Measurements from ENCODE around the gene ZNF835. TPM values are rescaled to one million over a fixed set of nuclear protein-coding genes. Genes with fewer than 3 reads are reported as not detected.

The ZNF835 gene
- polyA plus RNA-seq, 1 of the 3 experiments (the other 2 are of a cell fraction), result not detected

DNA sequence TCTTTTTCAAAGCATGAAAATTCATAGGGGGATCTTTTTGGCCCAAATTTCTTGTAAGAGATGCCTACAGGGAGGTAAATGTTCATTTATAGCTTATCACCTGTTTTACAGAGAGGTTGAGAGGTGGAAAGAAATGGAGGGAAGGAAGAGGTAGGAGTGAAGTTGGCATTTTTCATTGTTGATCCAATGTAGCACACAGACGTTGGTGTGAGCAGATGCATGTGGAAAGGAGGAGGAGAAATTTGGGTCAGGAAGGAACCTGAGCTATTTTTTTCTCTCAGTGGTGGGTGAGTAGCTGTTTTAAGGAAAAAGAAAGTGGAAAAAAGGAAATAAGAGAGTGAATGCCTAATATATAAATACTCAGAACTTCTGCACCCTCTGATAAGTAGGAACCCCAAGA, 38.5 kb downstream of the ZNF835 start (continued):
- TF ChIP-seq, protein P1, sequence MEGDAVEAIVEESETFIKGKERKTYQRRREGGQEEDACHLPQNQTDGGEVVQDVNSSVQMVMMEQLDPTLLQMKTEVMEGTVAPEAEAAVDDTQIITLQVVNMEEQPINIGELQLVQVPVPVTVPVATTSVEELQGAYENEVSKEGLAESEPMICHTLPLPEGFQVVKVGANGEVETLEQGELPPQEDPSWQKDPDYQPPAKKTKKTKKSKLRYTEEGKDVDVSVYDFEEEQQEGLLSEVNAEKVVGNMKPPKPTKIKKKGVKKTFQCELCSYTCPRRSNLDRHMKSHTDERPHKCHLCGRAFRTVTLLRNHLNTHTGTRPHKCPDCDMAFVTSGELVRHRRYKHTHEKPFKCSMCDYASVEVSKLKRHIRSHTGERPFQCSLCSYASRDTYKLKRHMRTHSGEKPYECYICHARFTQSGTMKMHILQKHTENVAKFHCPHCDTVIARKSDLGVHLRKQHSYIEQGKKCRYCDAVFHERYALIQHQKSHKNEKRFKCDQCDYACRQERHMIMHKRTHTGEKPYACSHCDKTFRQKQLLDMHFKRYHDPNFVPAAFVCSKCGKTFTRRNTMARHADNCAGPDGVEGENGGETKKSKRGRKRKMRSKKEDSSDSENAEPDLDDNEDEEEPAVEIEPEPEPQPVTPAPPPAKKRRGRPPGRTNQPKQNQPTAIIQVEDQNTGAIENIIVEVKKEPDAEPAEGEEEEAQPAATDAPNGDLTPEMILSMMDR (IDR thresholded peaks at IDR 0.05), result no peak
- TF ChIP-seq CHD2 (IDR thresholded peaks at IDR 0.05; ENCODE audit: low read length, partially characterized antibody), result no peak
- no peak for TF ChIP-seq RAD21 (IDR thresholded peaks at IDR 0.05; ENCODE audit: low read length)
- no peak for TF ChIP-seq RFX5 (IDR thresholded peaks at IDR 0.05; ENCODE audit: low read length)
- TF ChIP-seq POLR2AphosphoS5 (IDR thresholded peaks at IDR 0.05; ENCODE audit: low read depth, low read length), result no peak

DNA sequence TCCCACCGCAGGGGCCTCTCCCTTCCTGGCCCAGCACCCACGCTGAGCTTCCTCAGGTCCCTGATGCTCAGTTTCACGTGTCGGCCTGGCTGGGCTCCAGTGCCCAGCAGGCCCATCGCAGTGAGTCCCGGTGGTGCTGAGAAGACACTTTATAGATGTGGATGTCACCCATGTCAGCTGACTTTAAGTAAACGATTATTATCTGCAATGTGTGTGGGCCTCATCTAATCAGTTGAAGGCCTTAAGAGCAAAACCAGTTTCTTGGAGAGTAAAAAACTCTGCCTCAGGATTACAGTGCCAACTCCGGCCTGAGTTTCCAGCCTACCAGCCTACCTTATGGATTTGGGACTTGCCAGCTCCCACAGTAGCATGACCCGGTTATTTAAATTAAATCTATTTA, 45.8 kb downstream of the ZNF835 start:
- no peak overlapping the region for H2AFZ ChIP-seq (ENCODE audit: low read depth)
- 84% methylated on average over 9 of the region's 9 CpGs for WGBS (ENCODE audit: low lambda C conversion rate)
- H3K4me2 ChIP-seq, result no peak overlapping the region
- H3K27ac ChIP-seq (ENCODE audit: low read depth in 2 of 2, low read length in 1 of 2), result no peak overlapping the region
- H3K27me3 ChIP-seq (ENCODE audit: insufficient read depth), result no peaks in the 10 kb centered on the region
- TF ChIP-seq, protein P2, sequence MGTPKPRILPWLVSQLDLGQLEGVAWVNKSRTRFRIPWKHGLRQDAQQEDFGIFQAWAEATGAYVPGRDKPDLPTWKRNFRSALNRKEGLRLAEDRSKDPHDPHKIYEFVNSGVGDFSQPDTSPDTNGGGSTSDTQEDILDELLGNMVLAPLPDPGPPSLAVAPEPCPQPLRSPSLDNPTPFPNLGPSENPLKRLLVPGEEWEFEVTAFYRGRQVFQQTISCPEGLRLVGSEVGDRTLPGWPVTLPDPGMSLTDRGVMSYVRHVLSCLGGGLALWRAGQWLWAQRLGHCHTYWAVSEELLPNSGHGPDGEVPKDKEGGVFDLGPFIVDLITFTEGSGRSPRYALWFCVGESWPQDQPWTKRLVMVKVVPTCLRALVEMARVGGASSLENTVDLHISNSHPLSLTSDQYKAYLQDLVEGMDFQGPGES (IDR thresholded peaks at IDR 0.05; ENCODE audit: low read depth, low read length), result no peak
- TF ChIP-seq RFX5 (IDR thresholded peaks at IDR 0.05; ENCODE audit: low read length) (no peak), TAF1 (IDR thresholded peaks at IDR 0.05; ENCODE audit: borderline replicate concordance, low read depth, low read length) (no peak), RXRA (IDR thresholded peaks at IDR 0.05; ENCODE audit: borderline replicate concordance, low read depth) (no peak), SIN3A (IDR thresholded peaks at IDR 0.05; ENCODE audit: borderline replicate concordance, low read depth, low read length) (no peak), EZH2phosphoT487 (IDR thresholded peaks at IDR 0.05; ENCODE audit: borderline replicate concordance, low read depth) (no peak), FOXM1 (IDR thresholded peaks at IDR 0.05; ENCODE audit: low read depth) (no peak), NRF1 (IDR thresholded peaks at IDR 0.05; ENCODE audit: low read depth, low read length) (no peak), NFIC (IDR thresholded peaks at IDR 0.05; ENCODE audit: borderline replicate concordance) (no peak), CHD2 (IDR thresholded peaks at IDR 0.05; ENCODE audit: low read length, partially characterized antibody) (no peak), TCF12 (IDR thresholded peaks at IDR 0.05) (no peak)
- TF ChIP-seq, protein P3, sequence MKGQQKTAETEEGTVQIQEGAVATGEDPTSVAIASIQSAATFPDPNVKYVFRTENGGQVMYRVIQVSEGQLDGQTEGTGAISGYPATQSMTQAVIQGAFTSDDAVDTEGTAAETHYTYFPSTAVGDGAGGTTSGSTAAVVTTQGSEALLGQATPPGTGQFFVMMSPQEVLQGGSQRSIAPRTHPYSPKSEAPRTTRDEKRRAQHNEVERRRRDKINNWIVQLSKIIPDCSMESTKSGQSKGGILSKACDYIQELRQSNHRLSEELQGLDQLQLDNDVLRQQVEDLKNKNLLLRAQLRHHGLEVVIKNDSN (IDR thresholded peaks at IDR 0.05; ENCODE audit: borderline replicate concordance, low read depth), result no peak
- TF ChIP-seq, protein P4, sequence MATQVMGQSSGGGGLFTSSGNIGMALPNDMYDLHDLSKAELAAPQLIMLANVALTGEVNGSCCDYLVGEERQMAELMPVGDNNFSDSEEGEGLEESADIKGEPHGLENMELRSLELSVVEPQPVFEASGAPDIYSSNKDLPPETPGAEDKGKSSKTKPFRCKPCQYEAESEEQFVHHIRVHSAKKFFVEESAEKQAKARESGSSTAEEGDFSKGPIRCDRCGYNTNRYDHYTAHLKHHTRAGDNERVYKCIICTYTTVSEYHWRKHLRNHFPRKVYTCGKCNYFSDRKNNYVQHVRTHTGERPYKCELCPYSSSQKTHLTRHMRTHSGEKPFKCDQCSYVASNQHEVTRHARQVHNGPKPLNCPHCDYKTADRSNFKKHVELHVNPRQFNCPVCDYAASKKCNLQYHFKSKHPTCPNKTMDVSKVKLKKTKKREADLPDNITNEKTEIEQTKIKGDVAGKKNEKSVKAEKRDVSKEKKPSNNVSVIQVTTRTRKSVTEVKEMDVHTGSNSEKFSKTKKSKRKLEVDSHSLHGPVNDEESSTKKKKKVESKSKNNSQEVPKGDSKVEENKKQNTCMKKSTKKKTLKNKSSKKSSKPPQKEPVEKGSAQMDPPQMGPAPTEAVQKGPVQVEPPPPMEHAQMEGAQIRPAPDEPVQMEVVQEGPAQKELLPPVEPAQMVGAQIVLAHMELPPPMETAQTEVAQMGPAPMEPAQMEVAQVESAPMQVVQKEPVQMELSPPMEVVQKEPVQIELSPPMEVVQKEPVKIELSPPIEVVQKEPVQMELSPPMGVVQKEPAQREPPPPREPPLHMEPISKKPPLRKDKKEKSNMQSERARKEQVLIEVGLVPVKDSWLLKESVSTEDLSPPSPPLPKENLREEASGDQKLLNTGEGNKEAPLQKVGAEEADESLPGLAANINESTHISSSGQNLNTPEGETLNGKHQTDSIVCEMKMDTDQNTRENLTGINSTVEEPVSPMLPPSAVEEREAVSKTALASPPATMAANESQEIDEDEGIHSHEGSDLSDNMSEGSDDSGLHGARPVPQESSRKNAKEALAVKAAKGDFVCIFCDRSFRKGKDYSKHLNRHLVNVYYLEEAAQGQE (IDR thresholded peaks at IDR 0.05; ENCODE audit: low read depth, low read length), result no peak
- TF ChIP-seq, protein P5, sequence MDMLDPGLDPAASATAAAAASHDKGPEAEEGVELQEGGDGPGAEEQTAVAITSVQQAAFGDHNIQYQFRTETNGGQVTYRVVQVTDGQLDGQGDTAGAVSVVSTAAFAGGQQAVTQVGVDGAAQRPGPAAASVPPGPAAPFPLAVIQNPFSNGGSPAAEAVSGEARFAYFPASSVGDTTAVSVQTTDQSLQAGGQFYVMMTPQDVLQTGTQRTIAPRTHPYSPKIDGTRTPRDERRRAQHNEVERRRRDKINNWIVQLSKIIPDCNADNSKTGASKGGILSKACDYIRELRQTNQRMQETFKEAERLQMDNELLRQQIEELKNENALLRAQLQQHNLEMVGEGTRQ (IDR thresholded peaks at IDR 0.05; ENCODE audit: borderline replicate concordance, low read depth, low read length), result no peak
- TF ChIP-seq, protein P6, sequence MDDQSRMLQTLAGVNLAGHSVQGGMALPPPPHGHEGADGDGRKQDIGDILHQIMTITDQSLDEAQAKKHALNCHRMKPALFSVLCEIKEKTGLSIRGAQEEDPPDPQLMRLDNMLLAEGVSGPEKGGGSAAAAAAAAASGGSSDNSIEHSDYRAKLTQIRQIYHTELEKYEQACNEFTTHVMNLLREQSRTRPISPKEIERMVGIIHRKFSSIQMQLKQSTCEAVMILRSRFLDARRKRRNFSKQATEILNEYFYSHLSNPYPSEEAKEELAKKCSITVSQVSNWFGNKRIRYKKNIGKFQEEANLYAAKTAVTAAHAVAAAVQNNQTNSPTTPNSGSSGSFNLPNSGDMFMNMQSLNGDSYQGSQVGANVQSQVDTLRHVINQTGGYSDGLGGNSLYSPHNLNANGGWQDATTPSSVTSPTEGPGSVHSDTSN (IDR thresholded peaks at IDR 0.05), result no peak
- TF ChIP-seq, protein P7, sequence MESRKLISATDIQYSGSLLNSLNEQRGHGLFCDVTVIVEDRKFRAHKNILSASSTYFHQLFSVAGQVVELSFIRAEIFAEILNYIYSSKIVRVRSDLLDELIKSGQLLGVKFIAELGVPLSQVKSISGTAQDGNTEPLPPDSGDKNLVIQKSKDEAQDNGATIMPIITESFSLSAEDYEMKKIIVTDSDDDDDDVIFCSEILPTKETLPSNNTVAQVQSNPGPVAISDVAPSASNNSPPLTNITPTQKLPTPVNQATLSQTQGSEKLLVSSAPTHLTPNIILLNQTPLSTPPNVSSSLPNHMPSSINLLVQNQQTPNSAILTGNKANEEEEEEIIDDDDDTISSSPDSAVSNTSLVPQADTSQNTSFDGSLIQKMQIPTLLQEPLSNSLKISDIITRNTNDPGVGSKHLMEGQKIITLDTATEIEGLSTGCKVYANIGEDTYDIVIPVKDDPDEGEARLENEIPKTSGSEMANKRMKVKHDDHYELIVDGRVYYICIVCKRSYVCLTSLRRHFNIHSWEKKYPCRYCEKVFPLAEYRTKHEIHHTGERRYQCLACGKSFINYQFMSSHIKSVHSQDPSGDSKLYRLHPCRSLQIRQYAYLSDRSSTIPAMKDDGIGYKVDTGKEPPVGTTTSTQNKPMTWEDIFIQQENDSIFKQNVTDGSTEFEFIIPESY (IDR thresholded peaks at IDR 0.05; ENCODE audit: borderline replicate concordance, low read depth), result no peak
- no peak overlapping the region for H3K9ac ChIP-seq
- peaks cover 19 to 34% of the 10 kb centered on the region in 2 experiments for H3K36me3 ChIP-seq (replicated peaks in 1 of 2; ENCODE audit: control insufficient read depth in 1 of 2, insufficient read depth in 2 of 2, low read length in 1 of 2)
- POLR2A ChIA-PET, result no interaction called here
- CTCF ChIA-PET, result no interaction called here
- no peaks in the 10 kb centered on the region for H3K9me2 ChIP-seq
- DNase-seq, result no peak
- H4K20me1 ChIP-seq (ENCODE audit: insufficient read depth), result no peaks in the 10 kb centered on the region
- no peaks in the 10 kb centered on the region for H3K4me1 ChIP-seq (ENCODE audit: control insufficient read depth in 1 of 2, insufficient read depth in 2 of 2, low read depth in 1 of 2, low read length in 1 of 2)
- H3F3A ChIP-seq (replicated peaks; ENCODE audit: insufficient read depth), result no peaks in the 10 kb centered on the region
- no peak overlapping the region for H3K4me3 ChIP-seq (ENCODE audit: low read depth in 2 of 2, low read length in 1 of 2)
- no peaks in the 10 kb centered on the region for H3K9me3 ChIP-seq
- H3K79me2 ChIP-seq (ENCODE audit: insufficient read depth), result no peaks in the 10 kb centered on the region

Measured in SK-N-SH (cell line).